DMS153 (cell line): Measurements from ENCODE around the gene ASPRV1.

Source experiments
- DNase-seq: peaks from one replicate; lab custom pipeline; 2025; lab: John Stamatoyannopoulos, UW

The ASPRV1 gene

GRCh38 chr2:69988086-69988635 lies 26.7 kb upstream of the ASPRV1 start:
- no peak for DNase-seq

- no peak for DNase-seq
Observed at GRCh38 chr2:69986691-69987090, 25.3 kb upstream of the ASPRV1 start.

- no peak for DNase-seq
Observed at GRCh38 chr2:69985688-69986087, 24.3 kb upstream of the ASPRV1 start.

GRCh38 chr2:69985216-69985615 lies 23.8 kb upstream of the ASPRV1 start:
- DNase-seq = no peak

GRCh38 chr2:69983392-69983966 lies 22.0 kb upstream of the ASPRV1 start:
- no peak for DNase-seq

GRCh38 chr2:69979902-69980807 lies 18.7 kb upstream of the ASPRV1 start:
- DNase-seq = no peak

- no peak for DNase-seq
Observed at GRCh38 chr2:69977906-69978482, 16.6 kb upstream of the ASPRV1 start.

GRCh38 chr2:69977186-69977585 lies 15.8 kb upstream of the ASPRV1 start:
- no peak for DNase-seq

- DNase-seq = no peak
Observed at GRCh38 chr2:69975853-69976462, 14.5 kb upstream of the ASPRV1 start.

GRCh38 chr2:69975136-69975852 lies 13.9 kb upstream of the ASPRV1 start:
- no peak for DNase-seq

GRCh38 chr2:69973335-69973735 lies 11.9 kb upstream of the ASPRV1 start:
- no peak for DNase-seq

GRCh38 chr2:69972822-69973221 lies 11.4 kb upstream of the ASPRV1 start:
- no peak for DNase-seq

GRCh38 chr2:69969991-69970390 lies 8.6 kb upstream of the ASPRV1 start:
- no peak for DNase-seq

- no peak for DNase-seq
Observed at GRCh38 chr2:69969126-69969983, 7.9 kb upstream of the ASPRV1 start.

- DNase-seq = no peak
Observed at GRCh38 chr2:69968609-69969008, 7.2 kb upstream of the ASPRV1 start.

- DNase-seq = no peak
Observed at GRCh38 chr2:69966496-69966895, 5.1 kb upstream of the ASPRV1 start.

GRCh38 chr2:69965756-69966445 lies 4.5 kb upstream of the ASPRV1 start:
- no peak for DNase-seq

- no peak for DNase-seq
Observed at GRCh38 chr2:69964353-69964841, 3.0 kb upstream of the ASPRV1 start.

- DNase-seq = no peak
Observed at GRCh38 chr2:69962986-69963730, 1.7 kb upstream of the ASPRV1 start.
